ENCODE results near the gene CREB1.
A peak's percentile ranks its signal among the peaks of the same experiment; 100 is the strongest.
"Not testable (repeated sequence)": the region's sequence is repeated elsewhere in the genome, so short reads cannot be mapped to it uniquely, and the experiment has no call there.

CREB1 gene

GRCh38 chr2:207529330-207530159 lies at the start of gene CREB1:
Gene CREB1 (plus strand): TSS chr2:207529962. CDS start chr2:207555636, 25,674 bp downstream.
- DNase-seq, result peak; percentile 96

- no peak for DNase-seq
These were observed 49.2 kb upstream of the CREB1 start for GRCh38 chr2:207480521-207481040.

- peak; percentile 39 for DNase-seq
These were observed 47.8 kb upstream of the CREB1 start for GRCh38 chr2:207481924-207482323.

- DNase-seq, result no peak
These were observed 47.1 kb upstream of the CREB1 start for GRCh38 chr2:207482630-207483029.

GRCh38 chr2:207483066-207483465 lies 46.7 kb upstream of the CREB1 start:
- no peak for DNase-seq

GRCh38 chr2:207483477-207483876 lies 46.3 kb upstream of the CREB1 start:
- no peak for DNase-seq

GRCh38 chr2:207484444-207485391 lies 45.0 kb upstream of the CREB1 start:
- DNase-seq, result no peak

GRCh38 chr2:207487650-207488311 lies 42.0 kb upstream of the CREB1 start:
- DNase-seq, result no peak

GRCh38 chr2:207489251-207489650 lies 40.5 kb upstream of the CREB1 start:
- no peak for DNase-seq

GRCh38 chr2:207490441-207490840 lies 39.3 kb upstream of the CREB1 start:
- DNase-seq, result no peak

GRCh38 chr2:207491086-207491485 lies 38.7 kb upstream of the CREB1 start:
- no peak for DNase-seq

GRCh38 chr2:207491956-207492355 lies 37.8 kb upstream of the CREB1 start:
- DNase-seq, result no peak

GRCh38 chr2:207492461-207492860 lies 37.3 kb upstream of the CREB1 start:
- DNase-seq, result no peak

- DNase-seq, result no peak
These were observed 35.6 kb upstream of the CREB1 start for GRCh38 chr2:207494137-207494536.

GRCh38 chr2:207496936-207497335 lies 32.8 kb upstream of the CREB1 start:
- not testable (repeated sequence) for DNase-seq

- no peak for DNase-seq
These were observed 32.2 kb upstream of the CREB1 start for GRCh38 chr2:207497596-207497995.

GRCh38 chr2:207498427-207498826 lies 31.3 kb upstream of the CREB1 start:
- DNase-seq, result no peak

- DNase-seq, result no peak
These were observed 30.6 kb upstream of the CREB1 start for GRCh38 chr2:207499114-207499513.

GRCh38 chr2:207501802-207502576 lies 27.8 kb upstream of the CREB1 start:
- no peak for DNase-seq

- DNase-seq, result no peak
These were observed 27.1 kb upstream of the CREB1 start for GRCh38 chr2:207502577-207503198.

- DNase-seq, result no peak
These were observed 26.5 kb upstream of the CREB1 start for GRCh38 chr2:207503234-207503633.

Measured in DMS153 (cell line).